Measurements from ENCODE around the gene PRUNE2.
"Not testable (repeated sequence)": the region's sequence is repeated elsewhere in the genome, so short reads cannot be mapped to it uniquely, and the experiment has no call there.

The PRUNE2 gene

DNA sequence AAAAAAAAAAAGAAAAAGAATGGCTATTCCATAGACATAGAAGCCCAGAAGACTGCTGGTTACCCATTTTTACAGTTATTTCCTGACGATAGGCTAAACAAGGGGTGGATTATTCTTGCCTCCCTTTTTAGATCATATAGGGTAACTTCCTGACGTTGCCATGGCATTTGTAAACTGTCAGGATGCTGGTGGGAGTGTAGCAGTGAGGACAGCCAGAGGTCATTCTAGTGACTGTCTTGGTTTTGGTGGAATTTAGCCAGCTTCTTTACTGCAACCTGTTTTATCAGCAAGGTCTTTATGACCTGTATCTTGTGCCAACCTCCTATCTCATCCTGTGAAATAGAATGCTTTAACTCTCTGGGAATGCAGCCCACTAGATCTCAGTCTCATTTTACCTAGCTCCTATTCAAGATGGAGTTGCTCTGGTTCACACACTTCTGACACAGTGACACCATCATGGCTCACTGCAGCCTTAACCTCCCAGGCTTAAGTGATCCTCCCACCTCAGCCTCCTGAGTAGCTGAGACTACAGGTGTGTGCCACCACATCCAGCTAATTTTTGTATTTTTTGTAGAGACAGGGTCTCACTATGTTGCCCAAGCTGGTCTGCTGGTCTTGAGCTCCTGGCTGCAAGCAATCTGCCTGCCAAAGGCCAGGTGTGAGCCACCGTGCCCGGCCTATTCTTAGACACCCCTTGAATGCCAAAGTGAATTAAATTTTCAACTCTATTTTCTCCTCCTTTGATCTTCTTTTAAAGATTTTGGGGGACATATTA, 311.8 kb downstream of the PRUNE2 start:
- not testable (repeated sequence) for DNase-seq

DNA sequence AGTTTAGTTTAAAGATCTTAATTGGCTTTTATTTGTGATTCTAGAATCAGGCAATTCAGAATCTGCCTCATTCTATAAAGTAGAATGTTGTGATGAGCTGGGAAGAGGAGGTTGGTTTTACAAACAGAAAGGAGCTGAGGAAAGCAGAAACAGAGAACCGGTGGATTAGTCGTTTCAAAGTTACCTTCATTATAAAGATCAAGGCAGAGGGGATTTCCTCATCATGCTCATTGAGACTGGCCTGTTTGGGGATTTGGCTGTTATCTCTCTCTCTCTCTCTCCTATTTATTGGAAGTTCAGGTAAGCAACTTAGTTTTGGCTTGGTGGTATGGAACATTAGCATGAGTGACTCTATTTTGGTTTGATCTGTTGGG, 313.0 kb downstream of the PRUNE2 start:
- DNase-seq, result no peak

DNA sequence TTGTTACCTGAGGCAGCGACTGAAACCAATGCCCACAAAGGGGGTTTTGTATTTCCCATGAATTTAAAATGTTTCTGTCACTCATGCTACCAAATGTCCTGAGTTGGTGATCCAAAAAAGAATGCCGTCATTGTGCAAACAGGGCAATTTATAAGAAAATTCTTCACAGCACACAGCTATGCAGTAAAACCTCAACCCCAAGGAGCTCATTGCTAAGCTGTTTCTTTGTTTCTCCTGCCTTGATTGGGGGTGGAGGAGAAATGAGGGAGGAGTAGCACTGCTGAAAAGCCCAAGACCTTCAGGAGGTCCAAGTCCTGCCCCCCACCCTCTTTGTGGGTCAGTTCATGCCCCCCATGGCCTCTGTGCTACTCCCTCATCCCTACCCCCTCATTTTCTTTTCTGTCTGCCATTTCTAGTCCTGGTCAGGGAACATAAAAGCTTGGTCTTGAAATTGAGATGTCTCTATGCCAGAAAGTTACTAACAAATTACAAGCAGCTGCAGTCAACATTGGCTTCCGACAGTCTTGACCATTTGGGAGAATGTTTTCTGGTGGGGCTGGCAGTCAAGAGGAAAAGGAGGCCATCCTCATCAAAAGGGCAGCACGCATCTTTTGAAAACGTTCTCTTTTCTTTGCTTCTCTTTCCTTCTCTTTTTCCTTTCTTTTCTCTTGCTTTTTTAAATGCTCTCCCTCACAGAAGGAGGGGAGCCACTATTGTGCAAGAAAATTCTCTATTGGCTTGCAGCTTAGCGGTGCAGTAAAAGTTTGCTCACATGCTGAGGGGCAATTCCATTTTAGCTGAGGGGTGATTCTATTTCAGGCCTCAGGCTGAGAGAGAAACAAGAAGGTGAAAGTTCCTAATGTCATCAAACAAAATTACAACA, 313.6 kb downstream of the PRUNE2 start:
- no peak for DNase-seq

DNA sequence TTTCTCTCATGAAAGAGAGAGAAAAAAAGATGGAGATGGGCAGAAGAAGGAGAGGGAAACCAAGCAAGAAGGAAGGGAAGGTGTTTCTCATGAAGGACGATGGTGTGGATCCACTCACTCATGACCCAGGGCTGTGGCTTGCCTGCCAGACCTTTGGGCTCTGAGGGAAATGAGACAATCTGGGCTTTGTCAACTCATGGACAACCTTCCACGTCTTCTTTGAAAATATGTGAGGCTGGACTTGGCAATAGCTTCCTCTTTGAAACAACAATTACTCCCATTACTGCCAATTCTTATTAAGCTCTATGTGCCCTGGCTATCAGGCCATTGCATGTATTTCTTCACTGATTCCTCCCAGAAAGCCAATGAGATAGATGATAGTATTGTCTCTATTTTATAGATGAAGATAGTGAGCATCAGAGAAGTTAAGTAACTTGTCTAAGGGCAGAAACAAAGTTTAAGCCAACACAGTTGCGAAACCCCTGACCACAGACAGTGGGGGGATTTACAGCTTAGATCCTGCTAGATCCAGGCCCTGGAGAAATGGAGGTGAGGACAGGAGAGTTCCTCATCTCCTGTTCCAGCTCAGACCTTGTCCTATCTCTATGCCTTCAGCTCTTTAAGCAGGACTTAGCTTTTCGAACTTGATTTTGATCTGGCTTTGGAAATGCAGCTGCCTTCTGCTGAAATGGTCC, 314.5 kb downstream of the PRUNE2 start:
- DNase-seq, result no peak

GRCh38 chr9:76588316-76588715, 317.6 kb downstream of the PRUNE2 start:
- no peak for DNase-seq

DNA sequence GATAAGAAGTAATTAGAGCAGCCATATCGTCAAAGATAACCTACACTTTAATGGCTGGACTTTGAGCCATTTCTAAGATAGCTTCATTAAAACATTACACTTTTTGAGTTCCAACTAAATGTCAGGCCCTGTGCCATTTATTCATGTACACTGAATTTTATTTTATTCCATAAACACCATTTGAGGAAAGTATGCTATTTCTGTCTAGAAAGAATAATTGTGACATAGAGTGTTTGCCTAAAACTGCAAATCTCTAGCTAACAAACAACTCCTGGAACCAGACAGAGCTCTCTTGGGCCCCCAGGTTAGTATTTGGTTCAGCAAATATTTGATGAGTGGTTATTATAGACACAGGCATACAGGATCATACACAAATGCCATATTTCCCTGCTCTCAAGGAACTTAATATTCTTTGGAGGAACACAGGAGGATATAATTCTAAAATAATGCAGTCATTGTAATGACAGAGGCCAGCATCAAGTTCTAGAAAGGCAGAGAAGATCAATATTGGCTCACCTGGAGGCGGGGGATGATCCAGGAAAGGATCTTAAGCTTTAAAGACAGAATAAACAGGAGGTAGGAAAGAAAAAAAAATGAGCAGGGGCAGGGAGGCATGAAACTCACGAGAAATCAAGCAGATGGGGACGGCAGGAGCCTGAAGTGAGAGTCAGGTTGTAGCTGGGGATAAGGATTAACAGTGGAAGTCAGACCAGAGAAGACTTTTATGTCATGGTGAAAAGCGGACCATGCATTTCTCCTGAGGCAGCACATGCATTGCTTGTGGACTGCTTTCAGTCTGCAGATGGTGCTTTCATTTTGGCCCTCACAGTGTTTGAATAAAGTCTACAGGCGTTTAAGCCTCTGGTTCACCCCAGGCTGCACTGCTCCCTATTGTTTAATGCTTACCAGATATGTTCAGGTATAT, 319.3 kb downstream of the PRUNE2 start:
- DNase-seq, result no peak

DNA sequence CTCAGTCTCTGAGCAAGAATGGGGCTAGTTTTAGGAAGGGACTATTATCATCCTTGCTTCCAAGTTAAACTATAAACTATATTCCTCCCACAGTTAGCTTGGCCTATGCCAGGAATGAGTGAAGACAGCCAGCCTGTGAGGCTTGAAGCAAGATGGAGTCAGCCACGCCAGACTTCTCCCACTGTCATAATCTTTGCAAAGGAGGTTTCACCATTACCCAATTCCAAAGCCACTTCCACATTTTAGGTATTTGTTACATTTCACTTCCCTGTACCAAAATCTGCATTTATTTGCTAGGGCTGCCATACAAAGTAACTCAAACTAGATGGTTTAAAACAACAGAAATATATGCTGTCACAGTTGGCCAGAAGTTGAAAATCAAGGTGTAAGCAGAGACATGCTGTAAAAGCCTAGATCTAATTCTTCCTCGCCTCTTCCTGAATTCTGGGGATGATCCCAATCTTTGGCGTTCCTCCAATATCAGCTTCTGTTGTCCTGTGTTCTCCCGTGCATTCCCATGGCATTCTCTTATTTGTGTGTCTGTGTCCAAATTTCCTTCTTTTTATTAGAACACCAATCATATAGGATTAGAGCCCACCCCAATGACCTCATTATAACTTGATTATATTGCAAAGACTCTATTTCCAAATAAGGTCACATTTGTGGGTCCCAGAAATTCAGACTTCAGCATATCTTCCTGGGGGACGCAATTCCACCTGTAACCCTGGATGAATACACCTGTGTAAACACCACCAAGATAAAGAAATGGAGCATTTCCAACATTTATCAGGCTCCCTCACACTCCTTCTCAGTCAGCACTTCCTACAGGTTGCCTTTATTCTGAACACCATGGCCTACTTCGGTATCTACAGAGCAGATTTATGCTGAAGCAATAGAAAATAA, 320.2 kb downstream of the PRUNE2 start:
- no peak for DNase-seq

GRCh38 chr9:76583256-76583655, 322.7 kb downstream of the PRUNE2 start:
- DNase-seq, result no peak

- DNase-seq, result no peak
Observed at GRCh38 chr9:76581731-76582130, 324.2 kb downstream of the PRUNE2 start.

GRCh38 chr9:76580820-76581219, 325.1 kb downstream of the PRUNE2 start:
- DNase-seq, result no peak

DNA sequence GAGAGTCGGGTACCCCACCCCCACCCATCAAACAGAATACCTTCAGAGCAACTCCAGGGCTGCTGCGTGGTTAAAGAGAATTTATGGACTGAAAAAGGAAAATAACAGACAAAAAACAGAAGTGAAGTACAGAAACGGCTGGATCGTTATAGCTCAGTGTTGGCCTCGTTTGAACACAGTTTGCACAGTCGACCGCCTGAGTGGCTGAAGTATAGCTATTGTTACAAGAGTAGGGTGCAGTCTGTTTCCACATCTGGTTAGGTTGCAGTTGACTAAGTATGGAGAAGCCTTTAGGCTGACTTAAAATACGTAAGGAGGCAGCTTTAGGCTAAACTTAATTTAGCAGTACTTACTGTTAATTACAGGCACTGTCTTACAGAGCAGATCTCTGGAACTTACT, 325.7 kb downstream of the PRUNE2 start:
- no peak for DNase-seq

DNA sequence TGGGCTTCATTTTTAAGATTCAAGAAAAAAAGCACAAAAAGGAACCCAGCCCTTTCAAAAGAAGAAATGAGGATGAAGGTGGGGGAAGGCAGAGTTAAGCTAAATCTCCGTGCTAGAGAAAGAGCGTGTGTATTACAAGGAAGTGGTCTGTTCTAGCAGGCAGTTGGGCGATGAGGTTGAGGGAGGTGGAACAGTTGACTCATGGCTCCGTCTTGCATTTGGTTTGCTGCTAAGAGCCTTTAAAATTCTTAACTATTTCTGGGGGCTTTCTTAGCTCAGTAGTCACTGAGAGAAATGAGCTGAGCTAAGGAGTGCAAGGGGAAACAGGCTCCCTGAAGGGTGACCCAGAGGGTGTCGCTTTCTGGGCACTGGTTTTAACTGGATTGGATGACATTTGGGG, 329.6 kb downstream of the PRUNE2 start:
- DNase-seq, result peak; percentile 88

GRCh38 chr9:76575761-76576160, 330.2 kb downstream of the PRUNE2 start:
- DNase-seq, result no peak

- DNase-seq, result no peak
Observed at GRCh38 chr9:76573905-76574760, 331.8 kb downstream of the PRUNE2 start.

DNA sequence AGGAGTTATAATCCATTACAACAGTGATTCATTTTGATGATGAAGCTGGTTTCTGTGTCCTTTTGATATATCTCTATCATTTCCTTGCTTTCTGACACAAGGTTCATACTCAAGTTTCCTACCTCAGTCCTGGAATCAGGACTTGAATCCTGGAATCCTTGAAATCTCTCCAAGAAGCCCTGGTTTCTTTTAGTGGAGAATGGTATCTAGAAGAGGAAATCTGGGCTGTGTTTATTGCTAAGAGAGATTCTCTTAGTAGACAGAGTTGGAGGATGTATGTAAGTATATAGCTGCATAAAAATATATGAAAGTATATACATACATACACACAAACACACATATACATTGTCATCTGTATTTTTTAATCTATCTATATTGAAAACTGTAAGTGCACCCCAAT, 332.5 kb downstream of the PRUNE2 start:
- no peak for DNase-seq

DNA sequence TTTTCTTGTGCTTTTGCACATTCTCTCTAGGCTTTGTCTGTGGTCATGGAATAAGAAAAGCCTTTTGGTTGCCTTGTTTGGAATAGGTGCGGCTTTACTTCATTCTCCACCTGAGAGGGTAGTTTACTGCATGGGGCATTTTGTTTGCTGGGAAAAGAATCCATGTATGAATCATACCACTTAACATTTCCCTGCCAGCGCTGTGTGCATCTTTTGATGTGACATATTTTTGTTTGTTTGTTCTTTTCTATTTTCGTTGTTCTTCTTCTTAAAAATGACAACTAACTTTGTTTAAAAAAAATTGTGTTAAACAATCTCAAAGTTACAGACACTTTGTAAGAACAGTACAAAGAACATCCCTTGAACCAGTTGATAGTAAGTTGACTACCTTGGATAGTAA, 333.8 kb downstream of the PRUNE2 start:
- no peak for DNase-seq

- peak; percentile 39 for DNase-seq
Observed at GRCh38 chr9:76571743-76572146, 334.2 kb downstream of the PRUNE2 start.

GRCh38 chr9:76571288-76571687, 334.6 kb downstream of the PRUNE2 start:
- peak; percentile 45 for DNase-seq

- no peak for DNase-seq
Observed at GRCh38 chr9:76570826-76571225, 335.1 kb downstream of the PRUNE2 start.

GRCh38 chr9:76567086-76567485, 338.8 kb downstream of the PRUNE2 start:
- no peak for DNase-seq

All from activated CD4-positive, alpha-beta T cell treated with anti-CD3 and anti-CD28 coated beads, Interleukin-10, Interleukin-2, amounts not matched to agents 100 ng/mL and 50 ng/mL, durations not matched to agents 16 hours and 8 hours (primary cell).